ENCODE data around the gene PRKN.

Gene PRKN

DNA sequence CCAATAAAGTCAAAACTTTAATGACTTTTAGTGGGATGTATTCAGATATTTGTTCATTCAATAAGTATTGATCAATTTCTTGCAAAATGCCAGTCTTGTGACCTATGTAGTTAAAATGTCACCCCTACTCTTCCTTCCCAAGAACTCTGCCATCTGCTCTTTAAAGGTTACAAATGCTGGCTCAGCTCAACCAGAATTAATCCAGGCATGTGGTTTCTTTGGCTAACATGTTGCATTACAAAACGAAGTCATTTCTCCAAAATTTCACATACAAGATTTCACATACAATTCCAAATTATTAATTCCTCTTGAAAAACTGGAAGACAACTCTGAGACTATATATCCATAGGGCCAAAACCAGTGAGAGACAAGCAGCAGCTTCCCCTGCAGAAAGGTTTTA, 395.7 kb downstream of the PRKN start:
- Histone ChIP-seq H3K27me3 (no peaks in the 10 kb centered on the region), H3K4me3 (no peak overlapping the region), H3K4me1 (no peaks in the 10 kb centered on the region), H3K9me3 (peaks cover 0 to 5% (median 0%) of the 10 kb centered on the region in 3 donors), H3K27ac (no peak overlapping the region), H3K36me3 (no peaks in the 10 kb centered on the region)
- intact Hi-C loops (cut with DNase I; ENCODE audit: low total_unique reads), result loop anchor here (1.0 kb wide), 1 partner anchor 25 kb away; no protein-coding TSS in a partner anchor
- DNase-seq, result no peak
- TF ChIP-seq, protein P1, sequence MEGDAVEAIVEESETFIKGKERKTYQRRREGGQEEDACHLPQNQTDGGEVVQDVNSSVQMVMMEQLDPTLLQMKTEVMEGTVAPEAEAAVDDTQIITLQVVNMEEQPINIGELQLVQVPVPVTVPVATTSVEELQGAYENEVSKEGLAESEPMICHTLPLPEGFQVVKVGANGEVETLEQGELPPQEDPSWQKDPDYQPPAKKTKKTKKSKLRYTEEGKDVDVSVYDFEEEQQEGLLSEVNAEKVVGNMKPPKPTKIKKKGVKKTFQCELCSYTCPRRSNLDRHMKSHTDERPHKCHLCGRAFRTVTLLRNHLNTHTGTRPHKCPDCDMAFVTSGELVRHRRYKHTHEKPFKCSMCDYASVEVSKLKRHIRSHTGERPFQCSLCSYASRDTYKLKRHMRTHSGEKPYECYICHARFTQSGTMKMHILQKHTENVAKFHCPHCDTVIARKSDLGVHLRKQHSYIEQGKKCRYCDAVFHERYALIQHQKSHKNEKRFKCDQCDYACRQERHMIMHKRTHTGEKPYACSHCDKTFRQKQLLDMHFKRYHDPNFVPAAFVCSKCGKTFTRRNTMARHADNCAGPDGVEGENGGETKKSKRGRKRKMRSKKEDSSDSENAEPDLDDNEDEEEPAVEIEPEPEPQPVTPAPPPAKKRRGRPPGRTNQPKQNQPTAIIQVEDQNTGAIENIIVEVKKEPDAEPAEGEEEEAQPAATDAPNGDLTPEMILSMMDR (IDR thresholded peaks at IDR 0.05), result no peak

DNA sequence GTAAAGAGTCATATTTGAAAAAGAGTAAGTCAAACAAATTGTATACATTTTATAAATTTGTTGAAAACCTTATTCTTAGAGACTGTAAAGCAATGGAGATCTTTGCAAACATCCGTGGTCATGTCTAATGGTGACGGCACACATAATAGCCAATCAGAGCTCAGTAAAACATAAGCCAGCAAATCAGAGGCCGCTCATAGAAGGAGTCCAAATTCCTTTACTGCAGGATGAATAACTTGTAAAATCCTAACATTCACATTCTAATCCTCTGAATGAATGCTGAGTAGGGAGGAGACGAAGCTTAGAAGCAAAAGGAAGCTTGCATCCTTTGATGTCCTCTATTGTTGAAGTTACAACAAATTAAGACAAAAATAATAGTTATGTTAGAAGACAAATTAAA, 401.7 kb downstream of the PRKN start:
- Histone ChIP-seq H3K36me3 (no peaks in the 10 kb centered on the region), H3K4me1 (no peaks in the 10 kb centered on the region), H3K27ac (no peak overlapping the region), H3K4me3 (no peak overlapping the region), H3K27me3 (no peaks in the 10 kb centered on the region), H3K9me3 (peaks cover 0 to 10% (median 7%) of the 10 kb centered on the region in 3 donors)
- intact Hi-C loops (cut with DNase I; ENCODE audit: low total_unique reads), result no loop called here
- TF ChIP-seq, protein P1 (IDR thresholded peaks at IDR 0.05), result no peak
- DNase-seq, result no peak

DNA sequence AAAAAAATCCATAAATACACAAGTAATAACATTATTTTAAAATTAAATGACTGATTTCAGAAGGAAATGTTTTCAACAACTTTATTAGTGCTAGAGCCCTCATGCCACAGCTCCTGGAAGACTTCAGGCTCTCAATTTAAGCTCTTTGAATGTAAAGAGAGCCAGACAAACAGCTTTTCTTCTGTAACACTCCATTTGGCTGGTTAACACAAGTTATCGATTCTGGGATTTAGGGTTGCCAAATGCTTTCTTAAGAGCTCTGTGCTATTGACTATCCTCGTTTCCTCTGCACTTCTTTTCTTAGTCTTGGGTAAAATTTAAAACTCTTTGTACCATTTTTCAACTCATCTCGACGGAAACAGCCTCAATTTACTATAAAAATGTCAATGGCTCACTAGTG, 402.5 kb downstream of the PRKN start:
- Histone ChIP-seq H3K9me3 (peaks cover 0 to 10% (median 7%) of the 10 kb centered on the region in 3 donors), H3K27ac (no peak overlapping the region), H3K36me3 (no peaks in the 10 kb centered on the region), H3K27me3 (no peaks in the 10 kb centered on the region), H3K4me3 (no peak overlapping the region), H3K4me1 (no peaks in the 10 kb centered on the region)
- DNase-seq, result no peak
- TF ChIP-seq, protein P1 (IDR thresholded peaks at IDR 0.05), result no peak
- intact Hi-C loops (cut with DNase I; ENCODE audit: low total_unique reads), result no loop called here

DNA sequence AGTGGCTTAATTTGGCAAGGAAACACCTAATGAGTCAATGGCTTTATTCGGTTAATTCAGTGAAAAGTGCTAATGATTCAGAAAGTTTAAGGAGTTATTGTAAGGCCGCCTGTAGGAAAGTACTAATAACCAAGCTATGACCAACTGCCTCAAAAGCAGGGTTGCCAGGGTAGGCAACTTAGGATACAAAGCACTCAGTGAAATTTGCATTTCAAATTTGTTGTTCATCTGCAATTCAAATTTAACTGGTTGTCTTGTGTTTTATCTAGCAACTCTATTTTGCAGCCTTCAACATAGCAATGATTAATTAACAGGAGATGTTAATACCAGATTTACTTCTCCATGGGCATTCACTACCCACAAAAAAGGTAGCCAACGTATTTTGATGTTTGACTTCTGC, 412.3 kb downstream of the PRKN start:
- TF ChIP-seq, protein P1 (IDR thresholded peaks at IDR 0.05), result no peak
- H3K27me3 ChIP-seq, result no peaks in the 10 kb centered on the region
- H3K4me3 ChIP-seq, result no peak overlapping the region
- intact Hi-C loops (cut with DNase I; ENCODE audit: low total_unique reads), result no loop called here
- no peak overlapping the region for H3K27ac ChIP-seq
- no peaks in the 10 kb centered on the region for H3K9me3 ChIP-seq
- H3K36me3 ChIP-seq, result no peaks in the 10 kb centered on the region
- no peak for DNase-seq
- no peaks in the 10 kb centered on the region for H3K4me1 ChIP-seq

DNA sequence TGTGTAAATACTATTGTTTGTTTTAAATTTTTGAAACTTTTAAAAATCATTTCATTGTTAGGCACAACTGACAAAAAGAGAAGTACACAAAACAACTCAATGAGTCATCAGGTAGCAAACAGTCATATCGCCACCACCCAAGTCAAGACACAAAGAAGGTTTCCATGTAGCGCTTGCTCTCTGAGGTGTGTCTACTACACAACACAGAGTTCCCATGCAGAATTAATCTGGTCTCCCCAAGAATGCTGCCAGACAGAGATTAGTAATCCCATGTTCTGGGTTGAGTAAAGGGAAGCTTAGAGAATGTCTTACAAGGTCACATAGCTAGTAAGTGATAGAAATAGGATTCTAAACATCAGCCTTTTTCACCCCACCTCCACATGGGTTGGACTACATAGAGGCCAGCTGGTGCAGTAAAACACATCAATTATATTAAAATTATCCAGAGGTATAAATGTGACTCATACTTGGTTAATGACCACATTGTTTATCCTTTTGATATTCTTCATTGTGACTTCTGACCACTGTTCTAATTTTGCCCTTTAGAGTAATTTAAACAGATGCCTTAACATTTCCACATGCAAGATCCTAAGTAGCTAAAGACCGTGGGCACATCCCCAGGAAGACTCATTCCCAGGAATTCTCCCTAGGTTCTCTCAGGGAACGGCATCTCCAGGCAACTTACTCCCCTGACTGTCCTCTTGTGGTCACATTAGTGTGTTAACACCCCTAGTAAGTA, 413.5 kb downstream of the PRKN start:
- Histone ChIP-seq H3K27ac (no peak overlapping the region), H3K27me3 (no peaks in the 10 kb centered on the region), H3K9me3 (no peaks in the 10 kb centered on the region), H3K4me1 (no peaks in the 10 kb centered on the region), H3K36me3 (no peaks in the 10 kb centered on the region), H3K4me3 (no peak overlapping the region)
- intact Hi-C loops (cut with DNase I; ENCODE audit: low total_unique reads), result no loop called here
- no peak for DNase-seq
- TF ChIP-seq, protein P1 (IDR thresholded peaks at IDR 0.05), result no peak

Data from tibial artery (tissue), 4 donors.